Fibroblast of mammary gland (primary cell): ENCODE measurements around the gene EFCAB6.
A peak's percentile ranks its signal among the peaks of the same experiment; 100 is the strongest.

Source experiments
- DNase-seq: peaks from one replicate; pipeline ENCODE4 v3.0.0-alpha.2; 2010; ENCODE audit warnings: low read depth
- H3K4me3 ChIP-seq: 2 replicates; pipeline ENCODE4 v1.5.1; 2011; ENCODE audit warnings: low read depth, mild to moderate bottlenecking, low read length, moderate library complexity; ENCODE audit not compliant: control insufficient read depth
- TF ChIP-seq, protein P1 (sequence below): conservative IDR thresholded peaks from 2 replicates; pipeline ENCODE4 v1.5.1; 2011; ENCODE audit warnings: low read depth, low read length, inconsistent platforms; ENCODE audit not compliant: control insufficient read depth, insufficient read depth

EFCAB6 gene

DNA sequence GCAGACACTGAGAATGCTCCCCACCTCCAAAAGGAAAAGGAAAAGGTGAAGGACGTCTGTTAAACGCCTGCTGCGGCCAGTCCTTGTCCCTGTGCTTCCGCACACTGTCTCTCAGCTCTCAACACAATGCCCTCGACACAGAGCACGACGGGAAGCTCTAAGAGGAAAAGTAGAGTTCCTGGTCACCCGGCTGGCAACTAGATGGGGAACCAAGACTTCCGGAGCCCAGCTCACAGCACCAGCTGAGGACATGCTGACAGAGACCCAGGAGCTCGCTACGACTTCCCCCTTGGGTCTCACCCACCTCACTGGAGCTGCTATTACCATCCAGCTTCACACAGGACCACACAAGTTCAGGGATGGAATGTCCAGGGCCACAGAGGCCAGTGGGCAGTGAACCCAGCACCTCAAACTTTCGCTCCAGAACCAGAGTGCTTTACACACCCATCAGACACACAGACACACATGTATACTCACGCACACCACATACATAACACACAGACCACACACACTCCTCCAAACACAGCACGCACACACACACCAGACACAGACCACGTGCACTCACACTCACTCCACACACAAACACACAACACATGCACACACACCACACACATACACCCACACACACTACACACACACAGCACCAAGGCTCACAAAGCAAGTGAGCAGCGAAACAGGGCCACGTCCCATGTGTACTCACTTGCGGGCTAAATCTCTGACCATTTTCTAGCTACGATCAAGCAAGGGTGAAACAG lies 40.6 kb upstream of the EFCAB6 start:
- TF ChIP-seq, protein P1, sequence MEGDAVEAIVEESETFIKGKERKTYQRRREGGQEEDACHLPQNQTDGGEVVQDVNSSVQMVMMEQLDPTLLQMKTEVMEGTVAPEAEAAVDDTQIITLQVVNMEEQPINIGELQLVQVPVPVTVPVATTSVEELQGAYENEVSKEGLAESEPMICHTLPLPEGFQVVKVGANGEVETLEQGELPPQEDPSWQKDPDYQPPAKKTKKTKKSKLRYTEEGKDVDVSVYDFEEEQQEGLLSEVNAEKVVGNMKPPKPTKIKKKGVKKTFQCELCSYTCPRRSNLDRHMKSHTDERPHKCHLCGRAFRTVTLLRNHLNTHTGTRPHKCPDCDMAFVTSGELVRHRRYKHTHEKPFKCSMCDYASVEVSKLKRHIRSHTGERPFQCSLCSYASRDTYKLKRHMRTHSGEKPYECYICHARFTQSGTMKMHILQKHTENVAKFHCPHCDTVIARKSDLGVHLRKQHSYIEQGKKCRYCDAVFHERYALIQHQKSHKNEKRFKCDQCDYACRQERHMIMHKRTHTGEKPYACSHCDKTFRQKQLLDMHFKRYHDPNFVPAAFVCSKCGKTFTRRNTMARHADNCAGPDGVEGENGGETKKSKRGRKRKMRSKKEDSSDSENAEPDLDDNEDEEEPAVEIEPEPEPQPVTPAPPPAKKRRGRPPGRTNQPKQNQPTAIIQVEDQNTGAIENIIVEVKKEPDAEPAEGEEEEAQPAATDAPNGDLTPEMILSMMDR: no peak
- H3K4me3 ChIP-seq: no peak overlapping the region
- DNase-seq: no peak

DNA sequence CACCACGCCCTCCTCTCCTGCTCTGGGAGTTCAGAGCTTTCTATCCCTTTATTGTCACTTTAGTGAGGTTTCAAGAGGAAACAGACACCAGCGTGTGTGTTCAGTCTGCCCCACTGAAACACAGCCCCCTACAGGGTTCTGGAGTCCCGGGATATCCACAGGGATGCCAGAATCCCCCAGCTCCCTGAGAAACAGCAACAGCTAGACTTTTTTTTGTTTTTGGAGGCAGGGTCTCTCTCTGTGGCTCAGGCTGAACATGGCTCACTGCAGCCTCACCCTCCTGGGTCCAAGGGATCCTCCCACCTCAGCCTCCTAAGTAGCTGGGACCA lies 39.8 kb upstream of the EFCAB6 start:
- DNase-seq: no peak
- TF ChIP-seq, protein P1: no peak
- no peak overlapping the region for H3K4me3 ChIP-seq

DNA sequence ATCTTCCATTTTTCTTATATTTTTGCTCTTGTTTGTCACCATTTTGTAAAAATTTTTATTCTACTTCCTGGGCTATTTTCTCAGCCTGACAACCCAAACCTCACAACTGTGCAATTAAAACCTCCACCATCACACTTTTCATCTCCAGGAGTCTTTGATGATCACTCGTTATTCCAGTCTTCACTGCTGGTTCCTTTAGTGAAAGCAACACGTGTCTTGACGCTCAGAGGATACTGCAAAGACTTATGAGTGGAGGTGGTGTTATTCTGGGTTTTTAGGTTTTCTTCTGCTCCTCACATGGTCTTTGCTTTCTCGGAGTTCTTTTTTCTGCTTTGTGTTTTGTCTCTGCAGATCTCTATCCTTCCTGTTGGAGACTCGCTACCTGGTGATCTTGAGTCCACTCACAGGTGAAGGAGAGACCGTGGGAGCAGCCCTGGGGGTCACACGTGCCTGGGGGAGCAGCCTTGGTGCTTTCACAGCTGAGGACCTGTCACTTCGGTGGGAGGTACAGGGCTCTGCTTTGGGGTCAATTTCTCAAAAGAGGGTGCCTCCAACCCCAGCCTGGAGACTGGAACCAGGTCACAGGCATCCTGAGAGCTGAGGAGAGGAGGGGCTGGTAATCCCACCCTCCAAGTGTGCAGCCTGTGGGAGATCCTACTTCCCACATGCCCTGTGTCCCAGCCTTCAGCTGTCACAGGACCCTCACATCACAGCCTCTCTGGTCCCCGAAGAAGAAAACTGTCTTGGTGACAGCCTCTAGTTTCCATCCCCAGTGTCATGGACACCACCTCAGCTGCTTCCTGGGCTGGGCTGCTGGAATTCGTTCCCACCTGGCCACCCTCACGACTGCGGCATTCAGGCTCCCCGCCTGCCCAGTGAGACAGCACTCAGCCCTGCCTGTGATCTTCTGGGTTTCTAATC lies 39.2 kb upstream of the EFCAB6 start:
- TF ChIP-seq, protein P1: no peak
- no peak overlapping the region for H3K4me3 ChIP-seq
- DNase-seq: no peak

GRCh38 chr22:43850529-43850928 lies 38.4 kb upstream of the EFCAB6 start:
- H3K4me3 ChIP-seq: no peak overlapping the region
- TF ChIP-seq, protein P1: no peak
- DNase-seq: no peak

GRCh38 chr22:43849731-43850130 lies 37.6 kb upstream of the EFCAB6 start:
- DNase-seq: no peak
- TF ChIP-seq, protein P1: no peak
- no peak overlapping the region for H3K4me3 ChIP-seq

GRCh38 chr22:43848366-43849171 lies 36.5 kb upstream of the EFCAB6 start:
- DNase-seq: peak; percentile 22
- TF ChIP-seq, protein P1: peak; percentile 31
- no peak overlapping the region for H3K4me3 ChIP-seq
